ENCODE measurements around the gene MEGF6.

Gene MEGF6

DNA sequence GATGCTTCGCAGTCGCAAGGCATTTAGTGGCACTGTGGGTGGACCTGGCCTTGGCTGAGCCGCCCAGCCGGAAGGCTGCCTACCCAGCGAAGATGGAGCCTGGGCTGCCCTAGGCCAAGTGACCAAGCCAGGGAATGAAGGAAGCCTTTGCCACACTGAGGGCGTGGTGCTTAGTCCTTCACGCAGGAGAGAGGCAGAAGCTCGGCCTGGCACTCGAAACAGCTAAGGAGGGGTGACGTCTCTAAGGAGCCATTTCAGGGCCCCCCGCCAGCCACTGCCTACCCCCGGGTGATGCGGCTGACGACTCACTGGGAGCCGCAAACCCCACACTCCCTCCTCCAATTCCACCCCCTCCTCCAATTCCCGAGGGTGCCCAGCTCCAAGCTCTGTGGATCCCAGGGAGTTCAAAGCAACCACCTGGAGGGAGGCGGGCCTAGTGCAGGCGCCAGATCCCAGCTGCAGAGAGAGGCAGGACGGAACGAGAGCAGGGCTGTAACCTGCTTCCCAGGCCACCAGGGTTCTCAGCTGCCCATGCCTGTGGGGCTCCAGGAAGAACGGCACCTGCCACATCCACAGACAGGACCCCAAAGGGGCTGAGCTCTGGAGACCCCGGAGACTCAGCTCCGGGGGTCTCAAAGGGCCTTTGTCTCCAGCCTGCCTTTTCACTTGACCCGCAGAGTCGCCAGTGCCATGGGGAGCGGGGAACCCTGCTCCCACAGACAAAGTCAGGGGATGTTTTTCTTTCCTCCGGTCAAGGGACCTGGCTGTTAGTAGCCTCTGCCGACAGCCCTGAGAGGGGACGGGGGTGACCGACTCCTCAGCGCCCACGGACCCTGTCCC lies 81.0 kb downstream of the MEGF6 start:
- Histone ChIP-seq H3K4me3 (replicated peaks; ENCODE audit: insufficient read depth, low read length) (no peak overlapping the region), H3K27ac (replicated peaks) (no peak overlapping the region), H3K27me3 (ENCODE audit: insufficient read depth, poor library complexity, severe bottlenecking) (no peaks in the 10 kb centered on the region)
- DNase-seq (ENCODE audit: low read depth in 1 of 2, low spot score in 1 of 2) = no peak
- no peak for TF ChIP-seq GABPA (IDR thresholded peaks at IDR 0.05; ENCODE audit: low read depth)
- no peak for TF ChIP-seq SPI1 (IDR thresholded peaks at IDR 0.05; ENCODE audit: borderline replicate concordance, low read depth)
- TF ChIP-seq CTCF (IDR thresholded peaks at IDR 0.05; ENCODE audit: insufficient read depth, low read length) = no peak
- no peak for TF ChIP-seq POLR2AphosphoS5 (IDR thresholded peaks at IDR 0.05; ENCODE audit: low read depth)
- TF ChIP-seq, protein P1, sequence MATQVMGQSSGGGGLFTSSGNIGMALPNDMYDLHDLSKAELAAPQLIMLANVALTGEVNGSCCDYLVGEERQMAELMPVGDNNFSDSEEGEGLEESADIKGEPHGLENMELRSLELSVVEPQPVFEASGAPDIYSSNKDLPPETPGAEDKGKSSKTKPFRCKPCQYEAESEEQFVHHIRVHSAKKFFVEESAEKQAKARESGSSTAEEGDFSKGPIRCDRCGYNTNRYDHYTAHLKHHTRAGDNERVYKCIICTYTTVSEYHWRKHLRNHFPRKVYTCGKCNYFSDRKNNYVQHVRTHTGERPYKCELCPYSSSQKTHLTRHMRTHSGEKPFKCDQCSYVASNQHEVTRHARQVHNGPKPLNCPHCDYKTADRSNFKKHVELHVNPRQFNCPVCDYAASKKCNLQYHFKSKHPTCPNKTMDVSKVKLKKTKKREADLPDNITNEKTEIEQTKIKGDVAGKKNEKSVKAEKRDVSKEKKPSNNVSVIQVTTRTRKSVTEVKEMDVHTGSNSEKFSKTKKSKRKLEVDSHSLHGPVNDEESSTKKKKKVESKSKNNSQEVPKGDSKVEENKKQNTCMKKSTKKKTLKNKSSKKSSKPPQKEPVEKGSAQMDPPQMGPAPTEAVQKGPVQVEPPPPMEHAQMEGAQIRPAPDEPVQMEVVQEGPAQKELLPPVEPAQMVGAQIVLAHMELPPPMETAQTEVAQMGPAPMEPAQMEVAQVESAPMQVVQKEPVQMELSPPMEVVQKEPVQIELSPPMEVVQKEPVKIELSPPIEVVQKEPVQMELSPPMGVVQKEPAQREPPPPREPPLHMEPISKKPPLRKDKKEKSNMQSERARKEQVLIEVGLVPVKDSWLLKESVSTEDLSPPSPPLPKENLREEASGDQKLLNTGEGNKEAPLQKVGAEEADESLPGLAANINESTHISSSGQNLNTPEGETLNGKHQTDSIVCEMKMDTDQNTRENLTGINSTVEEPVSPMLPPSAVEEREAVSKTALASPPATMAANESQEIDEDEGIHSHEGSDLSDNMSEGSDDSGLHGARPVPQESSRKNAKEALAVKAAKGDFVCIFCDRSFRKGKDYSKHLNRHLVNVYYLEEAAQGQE (IDR thresholded peaks at IDR 0.05; ENCODE audit: insufficient replicate concordance, low read depth) = no peak

GRCh38 chr1:3529099-3529729 lies 82.1 kb downstream of the MEGF6 start:
- H3K27ac ChIP-seq (replicated peaks) = no peak overlapping the region
- DNase-seq (ENCODE audit: low read depth in 1 of 2, low spot score in 1 of 2) = no peak
- no peak overlapping the region for H3K4me3 ChIP-seq (replicated peaks; ENCODE audit: insufficient read depth, low read length)
- H3K27me3 ChIP-seq (ENCODE audit: insufficient read depth, poor library complexity, severe bottlenecking) = no peaks in the 10 kb centered on the region
- TF ChIP-seq CTCF (IDR thresholded peaks at IDR 0.05; ENCODE audit: insufficient read depth, low read length) = no peak
- TF ChIP-seq, protein P1 (IDR thresholded peaks at IDR 0.05; ENCODE audit: insufficient replicate concordance, low read depth) = no peak

- Histone ChIP-seq H3K27me3 (ENCODE audit: insufficient read depth, poor library complexity, severe bottlenecking) (no peaks in the 10 kb centered on the region), H3K4me3 (replicated peaks; ENCODE audit: insufficient read depth, low read length) (no peak overlapping the region), H3K27ac (replicated peaks) (no peak overlapping the region)
- no peak for TF ChIP-seq POLR2AphosphoS5 (IDR thresholded peaks at IDR 0.05; ENCODE audit: low read depth)
- TF ChIP-seq, protein P1 (IDR thresholded peaks at IDR 0.05; ENCODE audit: insufficient replicate concordance, low read depth) = no peak
- TF ChIP-seq CTCF (IDR thresholded peaks at IDR 0.05; ENCODE audit: insufficient read depth, low read length) = no peak
- no peak for TF ChIP-seq SPI1 (IDR thresholded peaks at IDR 0.05; ENCODE audit: borderline replicate concordance, low read depth)
- no peak for TF ChIP-seq GABPA (IDR thresholded peaks at IDR 0.05; ENCODE audit: low read depth)
- DNase-seq (ENCODE audit: low read depth in 1 of 2, low spot score in 1 of 2) = no peak
Measured at GRCh38 chr1:3527774-3528173, 83.5 kb downstream of the MEGF6 start.
